ENCODE measurements around the gene ENC1. TPM values are rescaled to one million over a fixed set of nuclear protein-coding genes. Genes with fewer than 3 reads are reported as not detected.

Gene ENC1
- total RNA-seq, 2 donors from 2014 or later = 34.0 to 116 TPM

DNA sequence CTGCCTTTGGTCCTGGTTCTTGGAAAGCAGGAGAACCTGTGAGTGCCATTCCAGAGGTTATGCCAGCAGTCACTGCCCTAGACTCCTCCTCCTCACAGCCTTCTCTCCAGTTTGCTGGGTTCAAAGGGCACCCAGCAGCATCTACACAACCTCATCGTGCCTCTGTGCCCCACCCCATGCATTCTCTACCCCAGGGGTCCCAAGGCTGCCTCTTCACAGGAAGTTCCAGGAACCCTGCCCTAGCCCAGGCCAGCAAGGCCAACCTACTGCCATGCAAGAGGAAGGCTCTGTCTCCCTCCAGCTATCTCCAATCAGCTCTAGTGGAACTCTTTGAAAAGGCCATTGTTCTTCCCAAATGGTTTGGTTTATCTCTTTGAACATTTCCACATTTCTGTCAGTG lies 21.2 kb downstream of the ENC1 start:
- H3K27me3 ChIP-seq = no peaks in the 10 kb centered on the region
- DNase-seq (no peak), ATAC-seq (no peak)
- intact Hi-C loops (cut with DNase I) = no loop called here
- H3K36me3 ChIP-seq (replicated peaks in 1 of 2; ENCODE audit: insufficient read depth in 1 of 2, low read depth in 2 of 2) = no peaks in the 10 kb centered on the region
- peaks cover 8% of the 10 kb centered on the region for H3K4me1 ChIP-seq
- no peak overlapping the region for H3K4me3 ChIP-seq
- TF ChIP-seq, protein P1, sequence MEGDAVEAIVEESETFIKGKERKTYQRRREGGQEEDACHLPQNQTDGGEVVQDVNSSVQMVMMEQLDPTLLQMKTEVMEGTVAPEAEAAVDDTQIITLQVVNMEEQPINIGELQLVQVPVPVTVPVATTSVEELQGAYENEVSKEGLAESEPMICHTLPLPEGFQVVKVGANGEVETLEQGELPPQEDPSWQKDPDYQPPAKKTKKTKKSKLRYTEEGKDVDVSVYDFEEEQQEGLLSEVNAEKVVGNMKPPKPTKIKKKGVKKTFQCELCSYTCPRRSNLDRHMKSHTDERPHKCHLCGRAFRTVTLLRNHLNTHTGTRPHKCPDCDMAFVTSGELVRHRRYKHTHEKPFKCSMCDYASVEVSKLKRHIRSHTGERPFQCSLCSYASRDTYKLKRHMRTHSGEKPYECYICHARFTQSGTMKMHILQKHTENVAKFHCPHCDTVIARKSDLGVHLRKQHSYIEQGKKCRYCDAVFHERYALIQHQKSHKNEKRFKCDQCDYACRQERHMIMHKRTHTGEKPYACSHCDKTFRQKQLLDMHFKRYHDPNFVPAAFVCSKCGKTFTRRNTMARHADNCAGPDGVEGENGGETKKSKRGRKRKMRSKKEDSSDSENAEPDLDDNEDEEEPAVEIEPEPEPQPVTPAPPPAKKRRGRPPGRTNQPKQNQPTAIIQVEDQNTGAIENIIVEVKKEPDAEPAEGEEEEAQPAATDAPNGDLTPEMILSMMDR (IDR thresholded peaks at IDR 0.05) = no peak
- no peak for TF ChIP-seq POLR2A (IDR thresholded peaks at IDR 0.05)
- 33 to 36% methylated on average over 1 of the region's 1 CpG for WGBS, 2 donors
- H3K9me3 ChIP-seq = no peaks in the 10 kb centered on the region
- H3K27ac ChIP-seq = no peak overlapping the region

DNA sequence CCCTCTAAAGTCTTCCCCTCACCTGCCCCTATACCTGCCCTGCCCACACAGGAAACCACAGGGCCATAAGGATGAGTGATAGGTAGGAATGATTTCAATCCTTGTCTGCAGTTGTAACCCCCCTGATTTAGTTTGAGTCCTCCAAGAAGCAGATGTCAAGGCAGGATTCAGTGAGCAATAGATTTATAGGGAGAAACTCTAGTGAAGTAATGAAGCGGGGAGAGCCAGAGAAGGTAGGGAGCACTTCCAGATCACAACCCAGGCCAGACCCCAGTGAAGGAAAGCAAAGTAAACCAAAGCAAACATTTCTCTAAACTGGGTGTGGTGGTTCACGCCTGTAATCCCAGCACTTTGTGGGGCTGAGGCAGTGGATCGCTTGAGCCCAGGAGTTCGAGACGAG lies 22.4 kb downstream of the ENC1 start:
- ATAC-seq (no peak), DNase-seq (no peak)
- no peak overlapping the region for H3K4me3 ChIP-seq
- no peaks in the 10 kb centered on the region for H3K27me3 ChIP-seq
- peaks cover 8% of the 10 kb centered on the region for H3K4me1 ChIP-seq
- H3K9me3 ChIP-seq = no peaks in the 10 kb centered on the region
- no peak for TF ChIP-seq POLR2A (IDR thresholded peaks at IDR 0.05)
- TF ChIP-seq, protein P1 (IDR thresholded peaks at IDR 0.05) = no peak
- WGBS, 2 donors = 97% methylated on average over 5 of the region's 5 CpGs
- H3K27ac ChIP-seq = no peak overlapping the region
- no peaks in the 10 kb centered on the region for H3K36me3 ChIP-seq (replicated peaks in 1 of 2; ENCODE audit: insufficient read depth in 1 of 2, low read depth in 2 of 2)
- intact Hi-C loops (cut with DNase I) = no loop called here

DNA sequence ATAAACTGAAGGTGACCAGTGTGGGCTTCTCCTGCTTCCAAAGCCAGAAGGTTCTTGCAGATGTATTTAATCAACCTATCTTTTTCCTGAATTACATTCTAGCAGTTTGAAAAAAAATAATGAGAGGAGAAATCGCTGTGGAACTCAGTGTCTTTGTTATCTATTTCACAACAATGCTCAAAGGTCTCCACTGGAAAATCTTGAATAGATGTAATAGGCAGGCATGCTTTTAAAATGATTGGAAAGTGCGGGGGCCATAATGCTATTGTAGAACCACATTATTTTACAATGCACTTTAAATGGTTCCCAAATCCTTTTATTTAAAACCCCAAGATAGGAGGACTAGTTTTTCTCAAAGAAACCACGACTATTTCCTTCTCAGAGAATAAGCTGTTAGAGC lies 23.3 kb downstream of the ENC1 start:
- Histone ChIP-seq H3K27me3 (no peaks in the 10 kb centered on the region), H3K9me3 (no peaks in the 10 kb centered on the region), H3K4me1 (peaks cover 8% of the 10 kb centered on the region), H3K27ac (no peak overlapping the region), H3K36me3 (replicated peaks in 1 of 2; ENCODE audit: insufficient read depth in 1 of 2, low read depth in 2 of 2) (no peaks in the 10 kb centered on the region), H3K4me3 (no peak overlapping the region)
- 67 to 68% methylated on average over 3 of the region's 3 CpGs for WGBS, 2 donors
- no peak for ATAC-seq
- intact Hi-C loops (cut with DNase I) = no loop called here
- DNase-seq = no peak
- TF ChIP-seq POLR2A (IDR thresholded peaks at IDR 0.05) = no peak
- TF ChIP-seq, protein P1 (IDR thresholded peaks at IDR 0.05) = no peak

DNA sequence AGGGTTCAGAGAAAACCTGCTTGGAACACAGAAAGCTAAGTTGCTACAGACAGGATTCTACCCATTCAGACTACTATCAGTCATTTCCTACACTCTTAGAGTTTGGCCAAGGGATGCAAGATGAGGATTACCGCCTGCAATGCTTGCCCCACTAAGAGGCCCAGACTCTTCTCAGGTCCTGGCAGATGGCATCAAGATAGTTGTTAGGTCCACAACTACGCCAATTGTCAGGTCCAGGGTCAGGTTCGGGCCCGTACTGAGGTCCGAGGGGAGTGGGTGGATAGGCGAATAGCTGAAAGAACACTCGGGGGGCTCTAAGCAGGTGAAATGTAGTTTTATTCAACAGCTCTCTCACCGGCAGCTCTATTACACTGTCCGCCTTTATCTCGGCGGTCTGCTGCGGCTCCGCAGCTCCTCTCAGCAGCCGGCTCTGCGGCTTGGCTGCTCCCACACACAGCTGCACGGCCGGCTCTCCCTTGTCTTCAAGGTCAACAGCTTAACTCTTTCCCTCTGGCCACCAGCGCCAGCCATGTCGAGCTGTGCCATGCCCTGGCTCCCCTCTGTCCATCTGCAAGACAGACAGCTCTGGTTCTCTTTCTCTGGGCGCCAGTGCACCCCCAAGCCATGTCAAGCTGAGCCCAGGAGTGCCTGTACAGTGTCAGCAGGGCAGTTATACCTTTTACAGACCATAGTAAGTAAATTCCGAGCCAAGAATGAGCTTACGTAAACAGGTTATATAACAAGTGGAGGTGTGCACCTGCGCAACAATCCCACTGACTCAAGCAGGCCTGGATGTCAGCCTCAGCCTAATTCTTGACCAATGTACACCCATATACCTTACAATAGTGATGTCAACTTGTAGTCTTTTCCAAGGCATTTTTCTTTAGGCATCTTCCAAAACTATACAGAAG lies 24.0 kb downstream of the ENC1 start:
- Histone ChIP-seq H3K4me3 (no peak overlapping the region), H3K4me1 (peaks cover 8% of the 10 kb centered on the region), H3K9me3 (no peaks in the 10 kb centered on the region), H3K27ac (peak overlapping the region in 2 of 4 donors; percentile 21 to 35), H3K27me3 (no peaks in the 10 kb centered on the region), H3K36me3 (replicated peaks in 1 of 2; ENCODE audit: insufficient read depth in 1 of 2, low read depth in 2 of 2) (no peaks in the 10 kb centered on the region)
- intact Hi-C loops (cut with DNase I) = no loop called here
- peak; percentile 43 to 76 (median 55) for DNase-seq
- peak; percentile 76 for ATAC-seq
- WGBS, 2 donors = 38 to 47% methylated on average over 21 to 23 of the region's 23 CpGs
- TF ChIP-seq POLR2A (IDR thresholded peaks at IDR 0.05) = no peak
- TF ChIP-seq, protein P1 (IDR thresholded peaks at IDR 0.05) = no peak

All from body of pancreas (tissue), 4 donors.